HG02623 (cell line): ENCODE results near the gene TANC1.
A peak's percentile ranks its signal among the peaks of the same experiment; 100 is the strongest.
"Not testable (repeated sequence)": the region's sequence is repeated elsewhere in the genome, so short reads cannot be mapped to it uniquely, and the experiment has no call there.

Experiments
- ATAC-seq: cut with Tn5 transposase; IDR thresholded peaks from one replicate; pipeline ENCODE4 v1.9.1; 2021; ENCODE audit warnings: moderate library complexity; ENCODE audit not compliant: unreplicated experiment

Gene TANC1

GRCh38 chr2:159134979-159135378, 166.5 kb downstream of the TANC1 start:
- no peak for ATAC-seq

- ATAC-seq = no peak
Measured at GRCh38 chr2:159136391-159136790, 168.0 kb downstream of the TANC1 start.

- no peak for ATAC-seq
Measured at GRCh38 chr2:159137511-159138241, 169.2 kb downstream of the TANC1 start.

GRCh38 chr2:159138642-159139182, 170.3 kb downstream of the TANC1 start:
- no peak for ATAC-seq

GRCh38 chr2:159139216-159139933, 170.9 kb downstream of the TANC1 start:
- no peak for ATAC-seq

GRCh38 chr2:159140070-159140769, 171.8 kb downstream of the TANC1 start:
- no peak for ATAC-seq

- not testable (repeated sequence) for ATAC-seq
Measured at GRCh38 chr2:159140821-159141220, 172.4 kb downstream of the TANC1 start.

GRCh38 chr2:159144776-159145614, 176.6 kb downstream of the TANC1 start:
- peak; percentile 72 for ATAC-seq

GRCh38 chr2:159145745-159146354, 177.4 kb downstream of the TANC1 start:
- ATAC-seq = no peak

- no peak for ATAC-seq
Measured at GRCh38 chr2:159146996-159147666, 178.7 kb downstream of the TANC1 start.

GRCh38 chr2:159147690-159148089, 179.2 kb downstream of the TANC1 start:
- no peak for ATAC-seq

- no peak for ATAC-seq
Measured at GRCh38 chr2:159148901-159149300, 180.5 kb downstream of the TANC1 start.

GRCh38 chr2:159149747-159150146, 181.3 kb downstream of the TANC1 start:
- no peak for ATAC-seq

- ATAC-seq = no peak
Measured at GRCh38 chr2:159150280-159150746, 181.9 kb downstream of the TANC1 start.

- ATAC-seq = no peak
Measured at GRCh38 chr2:159151198-159152127, 183.0 kb downstream of the TANC1 start.

- no peak for ATAC-seq
Measured at GRCh38 chr2:159152128-159152778, 183.8 kb downstream of the TANC1 start.

- ATAC-seq = no peak
Measured at GRCh38 chr2:159153063-159153462, 184.6 kb downstream of the TANC1 start.

GRCh38 chr2:159153463-159153862, 185.0 kb downstream of the TANC1 start:
- ATAC-seq = no peak
